ENCODE data around the gene MON1B. TPM values are rescaled to one million over a fixed set of nuclear protein-coding genes. Genes with fewer than 3 reads are reported as not detected.

MON1B gene
- total and polyA plus RNA-seq, 2 of the 8 experiments (the other 6 are each of a cell fraction or from before 2014, with no cell fraction given): 20.0 to 45.9 TPM

DNA sequence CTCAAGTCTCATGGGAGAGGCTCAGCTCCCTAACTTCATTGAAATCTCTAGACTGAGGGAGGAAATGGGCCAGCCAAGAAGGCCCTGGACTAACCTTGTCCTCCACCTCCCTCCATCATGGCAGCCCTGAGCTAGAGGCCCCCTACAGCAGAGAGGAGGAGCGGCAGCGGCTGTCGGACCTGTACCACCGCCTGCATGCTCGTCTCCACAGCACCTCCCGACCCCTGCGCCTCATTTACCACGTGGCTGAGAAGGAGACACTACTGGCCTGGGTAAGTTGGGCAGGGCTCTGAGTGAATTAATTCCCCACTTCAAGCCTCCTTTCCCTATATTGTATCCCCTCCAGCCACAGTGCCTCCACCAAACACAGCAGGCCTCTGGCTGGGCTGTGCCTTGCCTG, 4.4 kb downstream of the MON1B start:
- DNase-seq (ENCODE audit: low read depth in 1 of 2, low spot score in 2 of 2): no peak
- Histone ChIP-seq H2AFZ (ENCODE audit: low read length) (no peak overlapping the region), H3K4me3 (ENCODE audit: extremely low read depth in 1 of 4, insufficient read depth in 2 of 4, low read depth in 3 of 4, low read length in 4 of 4) (no peak overlapping the region), H3K9ac (replicated peaks in 1 of 4; ENCODE audit: extremely low read depth in 1 of 4, low read depth in 3 of 4, low read length in 3 of 4) (no peak overlapping the region), H4K5ac (ENCODE audit: insufficient read length, low read depth, low read length) (no peak overlapping the region), H3K23ac (ENCODE audit: insufficient read length) (no peak overlapping the region), H2BK12ac (ENCODE audit: low read depth, low read length) (no peak overlapping the region), H3K56ac (replicated peaks; ENCODE audit: insufficient read length, low read depth, low read length) (no peak overlapping the region), H2AK5ac (ENCODE audit: low read depth, low read length) (no peak overlapping the region), H4K8ac (ENCODE audit: extremely low read depth, insufficient read depth, low read length) (no peak overlapping the region), H3K79me2 (ENCODE audit: control insufficient read depth in 1 of 2, insufficient read depth in 2 of 2, low read length in 2 of 2) (peaks cover 0 to 24% of the 10 kb centered on the region in 2 experiments; a peak in 2 of 4 replicates), H3K36me3 (ENCODE audit: control insufficient read depth in 2 of 4, insufficient read depth in 4 of 4, low read length in 3 of 4) (peaks cover 7 to 43% (median 19%) of the 10 kb centered on the region in 4 experiments; a peak in 6 of 8 replicates), H3K79me1 (ENCODE audit: low read depth, low read length) (peaks cover 5% of the 10 kb centered on the region), H2BK20ac (ENCODE audit: low read length) (no peak overlapping the region), H3K14ac (ENCODE audit: insufficient read length) (no peak overlapping the region), H4K91ac (replicated peaks; ENCODE audit: insufficient read length, low read length) (no peak overlapping the region), H3K23me2 (ENCODE audit: low read depth, low read length) (peaks cover 10% of the 10 kb centered on the region; the same call in 1 of the 2 replicates), H3K18ac (ENCODE audit: extremely low read depth, low read length) (no peak overlapping the region), H3K27ac (ENCODE audit: low read depth, low read length) (no peak overlapping the region), H3K27me3 (replicated peaks in 1 of 4; ENCODE audit: control insufficient read depth in 3 of 4, extremely low read depth in 1 of 4, insufficient read depth in 3 of 4, low read length in 3 of 4) (peaks cover 0 to 1% (median 0%) of the 10 kb centered on the region in 4 experiments; a peak in 1 of 7 replicates), H3K4me1 (replicated peaks in 1 of 4; ENCODE audit: control insufficient read depth in 3 of 4, insufficient read depth in 4 of 4, low read length in 3 of 4) (peaks cover 0 to 7% (median 1%) of the 10 kb centered on the region in 4 experiments; a peak in 2 of 7 replicates), H2BK120ac (replicated peaks; ENCODE audit: low read depth, low read length) (no peak overlapping the region), H3K4me2 (ENCODE audit: insufficient read depth in 1 of 2, low read depth in 2 of 2, low read length in 2 of 2) (no peak overlapping the region), H3K9me3 (ENCODE audit: insufficient read depth in 2 of 2, low read depth in 1 of 2, low read length in 1 of 2) (no peaks in the 10 kb centered on the region), H2BK5ac (ENCODE audit: low read depth, low read length) (no peak overlapping the region), H2BK15ac (ENCODE audit: low read length) (no peak overlapping the region), H4K20me1 (replicated peaks in 1 of 2; ENCODE audit: control insufficient read depth in 1 of 2, insufficient read depth in 2 of 2, low read length in 2 of 2) (peaks cover 3 to 20% of the 10 kb centered on the region in 2 experiments), H3K4ac (replicated peaks; ENCODE audit: insufficient read length, low read depth, low read length) (no peak overlapping the region)
- FAIRE-seq: no peak
- WGBS, 2 experiments (ENCODE audit: extremely low coverage in 1 of 2, insufficient coverage in 1 of 2, insufficient read length in 1 of 2, insufficient replicate concordance in 2 of 2, low coverage in 1 of 2, low lambda C conversion rate in 2 of 2, missing lambda C conversion rate in 1 of 2): 92% methylated on average over 8 of the region's 8 CpGs; no CpG with 5 or more reads in 1 of the 2 experiments
- ChIA-PET POLR2A (ENCODE audit: partially characterized antibody) (no interaction called here), CTCF (ENCODE audit: partially characterized antibody) (interaction anchor here (1.9 kb wide), 1 partner anchor 23 kb away, joined by 6 read pairs; no protein-coding TSS in a partner anchor)
- TF ChIP-seq TAF7 (optimal IDR thresholded peaks at IDR 0.05; ENCODE audit: borderline replicate concordance, low read depth, low read length) (no peak), RAD21 (IDR thresholded peaks at IDR 0.05 in 1 of 2, conservative IDR thresholded peaks at IDR 0.05 in 1 of 2; ENCODE audit: low read depth in 2 of 2, low read length in 2 of 2) (no peak), SP2 (IDR thresholded peaks at IDR 0.05; ENCODE audit: low read length) (no peak), FOSL1 (IDR thresholded peaks at IDR 0.05; ENCODE audit: insufficient read depth, low read depth, low read length) (no peak), ZNF274 (IDR thresholded peaks at IDR 0.05; ENCODE audit: borderline replicate concordance, extremely low read depth, low read length) (no peak), POLR2A (IDR thresholded peaks at IDR 0.05; ENCODE audit: control extremely low read depth in 1 of 2, low read depth in 2 of 2, low read length in 2 of 2) (no peak), BCL11A (IDR thresholded peaks at IDR 0.05; ENCODE audit: low read depth in 2 of 2, low read length in 2 of 2) (no peak), CREB1 (IDR thresholded peaks at IDR 0.05) (no peak), MAFK (IDR thresholded peaks at IDR 0.05; ENCODE audit: low read depth, low read length) (no peak)
